ENCODE results near the gene TBXA2R.

DNA sequence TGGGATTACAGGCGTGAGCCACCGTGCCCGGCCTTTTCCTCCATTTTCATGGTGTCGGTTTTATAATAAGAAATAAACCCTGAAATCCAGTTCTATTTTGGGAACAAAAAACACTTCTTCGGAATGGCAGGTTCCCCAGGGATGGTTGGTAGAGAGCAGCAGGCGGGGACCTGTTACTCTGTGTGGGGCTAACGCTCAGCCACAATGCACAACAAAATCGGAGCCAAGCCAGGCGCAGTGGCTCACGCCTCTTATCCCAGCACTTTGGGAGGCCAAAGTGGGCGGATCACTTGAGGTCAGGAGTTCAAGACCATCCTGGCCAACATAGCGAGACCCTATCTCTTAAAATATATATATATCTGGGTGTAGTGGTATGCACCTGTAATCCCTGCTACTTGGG is 5.7 kb downstream of the TBXA2R start:
- TF ChIP-seq, protein P1, sequence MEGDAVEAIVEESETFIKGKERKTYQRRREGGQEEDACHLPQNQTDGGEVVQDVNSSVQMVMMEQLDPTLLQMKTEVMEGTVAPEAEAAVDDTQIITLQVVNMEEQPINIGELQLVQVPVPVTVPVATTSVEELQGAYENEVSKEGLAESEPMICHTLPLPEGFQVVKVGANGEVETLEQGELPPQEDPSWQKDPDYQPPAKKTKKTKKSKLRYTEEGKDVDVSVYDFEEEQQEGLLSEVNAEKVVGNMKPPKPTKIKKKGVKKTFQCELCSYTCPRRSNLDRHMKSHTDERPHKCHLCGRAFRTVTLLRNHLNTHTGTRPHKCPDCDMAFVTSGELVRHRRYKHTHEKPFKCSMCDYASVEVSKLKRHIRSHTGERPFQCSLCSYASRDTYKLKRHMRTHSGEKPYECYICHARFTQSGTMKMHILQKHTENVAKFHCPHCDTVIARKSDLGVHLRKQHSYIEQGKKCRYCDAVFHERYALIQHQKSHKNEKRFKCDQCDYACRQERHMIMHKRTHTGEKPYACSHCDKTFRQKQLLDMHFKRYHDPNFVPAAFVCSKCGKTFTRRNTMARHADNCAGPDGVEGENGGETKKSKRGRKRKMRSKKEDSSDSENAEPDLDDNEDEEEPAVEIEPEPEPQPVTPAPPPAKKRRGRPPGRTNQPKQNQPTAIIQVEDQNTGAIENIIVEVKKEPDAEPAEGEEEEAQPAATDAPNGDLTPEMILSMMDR (IDR thresholded peaks at IDR 0.05; ENCODE audit: low read length) = no peak
- no peak for TF ChIP-seq EZH2 (IDR thresholded peaks at IDR 0.05; ENCODE audit: borderline replicate concordance, low read length)

Data from OCI-LY1 (cell line).